DOHH2 (cell line): Measurements from ENCODE around the gene ZFHX3.

Experiments used
- H3F3A ChIP-seq: fragments of 200-600 bp; sonication (generic), shearing (Covaris generic); 2 replicates; pipeline ENCODE4 v1.6.0; 2016; ENCODE audit warnings: antibody characterized with exemption, mild to moderate bottlenecking; ENCODE audit not compliant: control insufficient read depth, insufficient read depth
- H3K27ac ChIP-seq: fragments of 200-600 bp; sonication (generic); 2 replicates; pipeline ENCODE4 v1.5.1; 2014; ENCODE audit warnings: low read depth, mild to moderate bottlenecking, low read length, moderate library complexity
- H3K27me3 ChIP-seq: fragments of 200-600 bp; sonication (generic); 2 replicates; pipeline ENCODE4 v1.6.1; 2014; ENCODE audit warnings: mild to moderate bottlenecking, low read length, mixed read lengths; ENCODE audit not compliant: control insufficient read depth
- H3K36me3 ChIP-seq: fragments of 200-600 bp; sonication (generic); 2 replicates; pipeline ENCODE4 v1.6.1; 2014; ENCODE audit warnings: mild to moderate bottlenecking, low read length, moderate library complexity, mixed read lengths; ENCODE audit not compliant: control insufficient read depth
- H3K4me1 ChIP-seq: fragments of 200-600 bp; sonication (generic); 2 replicates; pipeline ENCODE4 v1.6.1; 2014; ENCODE audit warnings: mild to moderate bottlenecking, low read length, mixed read lengths; ENCODE audit not compliant: control insufficient read depth
- H3K4me2 ChIP-seq: fragments of 200-600 bp; sonication (generic); 2 replicates; pipeline ENCODE4 v1.6.0; 2014; ENCODE audit warnings: mild to moderate bottlenecking, low read length, moderate library complexity
- H3K4me3 ChIP-seq: fragments of 200-600 bp; sonication (generic); 2 replicates; pipeline ENCODE4 v1.5.1; 2014; ENCODE audit warnings: mild to moderate bottlenecking, low read length, mixed read lengths
- H3K79me2 ChIP-seq: fragments of 200-600 bp; sonication (generic); 2 replicates; pipeline ENCODE4 v1.6.1; 2014; ENCODE audit warnings: mild to moderate bottlenecking, low read length, mixed read lengths; ENCODE audit not compliant: control insufficient read depth
- H3K9me2 ChIP-seq: fragments of 200-600 bp; sonication (generic); replicated peaks from 2 replicates; pipeline ENCODE4 v1.6.1; 2014; ENCODE audit warnings: mild to moderate bottlenecking, low read length, mixed read lengths; ENCODE audit not compliant: control insufficient read depth
- H3K9me3 ChIP-seq: fragments of 200-600 bp; sonication (generic); 2 replicates; pipeline ENCODE4 v1.6.1; 2014; ENCODE audit warnings: antibody characterized with exemption, low read length, mixed read lengths; ENCODE audit not compliant: control insufficient read depth, insufficient read depth
- H4K20me1 ChIP-seq: fragments of 200-600 bp; sonication (generic); 2 replicates; pipeline ENCODE4 v1.6.0; 2014; ENCODE audit warnings: low read depth, mild to moderate bottlenecking, antibody characterized with exemption, low read length, moderate library complexity; ENCODE audit not compliant: control insufficient read depth, insufficient read depth
- CTCF ChIP-seq: fragments of 200-600 bp; sonication (generic); IDR thresholded peaks from one replicate; pipeline ENCODE4 v1.5.1; 2014; ENCODE audit warnings: antibody characterized with exemption, mild to moderate bottlenecking, low read depth, low read length; ENCODE audit not compliant: poor library complexity, severe bottlenecking
- EZH2phosphoT487 ChIP-seq: fragments of 200-600 bp; sonication (generic); IDR thresholded peaks from 2 replicates; pipeline ENCODE4 v1.6.1; 2017; ENCODE audit warnings: borderline replicate concordance, mild to moderate bottlenecking, antibody characterized with exemption, low read length, moderate library complexity, mixed read lengths

Gene ZFHX3

GRCh38 chr16:72956124-72957064 lies 91.5 kb downstream of the ZFHX3 start:
- no peak overlapping the region for H3K27ac ChIP-seq
- no peak overlapping the region for H3K4me3 ChIP-seq
- no peaks in the 10 kb centered on the region for H3F3A ChIP-seq
- no peaks in the 10 kb centered on the region for H3K36me3 ChIP-seq
- H3K27me3 ChIP-seq: no peaks in the 10 kb centered on the region
- H4K20me1 ChIP-seq: no peaks in the 10 kb centered on the region
- H3K4me1 ChIP-seq: no peaks in the 10 kb centered on the region
- H3K9me3 ChIP-seq: no peaks in the 10 kb centered on the region
- no peak overlapping the region for H3K4me2 ChIP-seq
- TF ChIP-seq CTCF (no peak), EZH2phosphoT487 (no peak)
- no peaks in the 10 kb centered on the region for H3K79me2 ChIP-seq
- no peaks in the 10 kb centered on the region for H3K9me2 ChIP-seq

GRCh38 chr16:72952811-72953271 lies 95.1 kb downstream of the ZFHX3 start:
- Histone ChIP-seq H3K4me3 (no peak overlapping the region), H3K4me1 (no peaks in the 10 kb centered on the region), H4K20me1 (no peaks in the 10 kb centered on the region), H3K27me3 (no peaks in the 10 kb centered on the region), H3F3A (no peaks in the 10 kb centered on the region), H3K27ac (no peak overlapping the region), H3K36me3 (peaks cover 4% of the 10 kb centered on the region; the same call in 1 of the 2 replicates), H3K4me2 (no peak overlapping the region), H3K9me3 (no peaks in the 10 kb centered on the region), H3K79me2 (no peaks in the 10 kb centered on the region), H3K9me2 (no peaks in the 10 kb centered on the region)
- TF ChIP-seq EZH2phosphoT487 (no peak), CTCF (no peak)

- Histone ChIP-seq H3K27ac (no peak overlapping the region), H3K36me3 (peaks cover 4% of the 10 kb centered on the region; the same call in 1 of the 2 replicates), H3K27me3 (no peaks in the 10 kb centered on the region), H3K4me1 (no peaks in the 10 kb centered on the region), H3K79me2 (no peaks in the 10 kb centered on the region), H3K9me2 (no peaks in the 10 kb centered on the region), H3F3A (no peaks in the 10 kb centered on the region), H4K20me1 (no peaks in the 10 kb centered on the region), H3K9me3 (no peaks in the 10 kb centered on the region), H3K4me2 (no peak overlapping the region), H3K4me3 (no peak overlapping the region)
- no peak for TF ChIP-seq CTCF
Measured at GRCh38 chr16:72952404-72952803, 95.5 kb downstream of the ZFHX3 start.
